K562 (cell line): ENCODE data around the gene NELL1. TPM values are rescaled to one million over a fixed set of nuclear protein-coding genes. Genes with fewer than 3 reads are reported as not detected.

Experiments
- ATAC-seq: fragments of 200-7000 bp; cut with Tn5 transposase; 3 replicates; pipeline ENCODE4 v1.9.1; 2020; ENCODE audit warnings: moderate library complexity
- BruUV-seq: library from RNA; stranded (reverse); fragments of 400-500 nt; replicated peaks from 2 replicates; lab custom pipeline; 2021; lab: Mats Ljungman, UMichigan
- CTCF ChIA-PET: fragments of 300-600 bp; formaldehyde crosslinking; extraction: SDS; loops from one replicate; lab custom pipeline; 2021; ENCODE audit warnings: low intra/inter-chr PET ratio; lab: Yijun Ruan, JAX
- POLR2A ChIA-PET: fragments of 300-600, 350-650 bp; sonication (Branson Sonifier 250); formaldehyde crosslinking; extraction: SDS; loops from one replicate; lab custom pipeline; 2021; ENCODE audit warnings: antibody characterized with exemption, inconsistent platforms; lab: Yijun Ruan, JAX
- DNase-seq, 4 experiments: peaks; one replicate each; pipeline versions ENCODE4 v3.0.0 to v3.0.0-alpha.2; 2011 to 2018; ENCODE audit warnings: low spot score in 3 of 4, mixed read lengths in 3 of 4; ENCODE audit errors: extremely low read depth in 1 of 4
- FAIRE-seq: peaks from 2 replicates; lab custom pipeline; 2011; peaks lifted over from hg19 to GRCh38; lab: Jason Lieb, UNC
- H2AFZ ChIP-seq: 2 replicates; pipeline ENCODE4 v1.6.0; 2011; ENCODE audit warnings: low read depth, low read length, control low read depth, inconsistent platforms
- H3K27ac ChIP-seq: fragments of 200-600 bp; 3 replicates; pipeline ENCODE4 v1.8.0; 2011; ENCODE audit warnings: low read depth, mild to moderate bottlenecking, control low read depth, inconsistent platforms, low read length, moderate library complexity, mixed read lengths; ENCODE audit errors: extremely low read depth
- H3K27me3 ChIP-seq, 2 experiments: fragments of 300-600 bp in 1 of 2; 2 replicates in 1 of 2; 3 replicates in 1 of 2; pipeline versions ENCODE4 v1.6.0 to v1.8.0; 2011; ENCODE audit warnings: inconsistent platforms in 2 of 2, low read length in 2 of 2, mild to moderate bottlenecking in 1 of 2, mixed read lengths in 1 of 2, moderate library complexity in 1 of 2; ENCODE audit not compliant: control insufficient read depth in 2 of 2, insufficient read depth in 2 of 2
- H3K36me3 ChIP-seq: fragments of 300-600 bp; 3 replicates; pipeline ENCODE4 v1.8.0; 2011; ENCODE audit warnings: mild to moderate bottlenecking, low read length, inconsistent platforms; ENCODE audit not compliant: control insufficient read depth, insufficient read depth
- H3K4me1 ChIP-seq, 2 experiments: fragments of 200-600 bp in 1 of 2; replicated peaks in 1 of 2; 2 replicates in 1 of 2; 3 replicates in 1 of 2; pipeline versions ENCODE4 v1.5.1 to v1.8.0; 2011; ENCODE audit warnings: inconsistent platforms in 2 of 2, low read length in 2 of 2, mild to moderate bottlenecking in 1 of 2, mixed read lengths in 1 of 2, moderate library complexity in 1 of 2; ENCODE audit not compliant: control insufficient read depth in 2 of 2, insufficient read depth in 2 of 2
- H3K4me2 ChIP-seq: 2 replicates; pipeline ENCODE4 v1.6.1; 2011; ENCODE audit warnings: low read length, control low read depth, inconsistent platforms, mixed read lengths; ENCODE audit not compliant: insufficient read depth
- H3K4me3 ChIP-seq: fragments of 200-600 bp; sonication (generic), shearing (Covaris generic); 2 replicates; pipeline ENCODE4 v1.5.1; 2016; ENCODE audit warnings: control low read depth, inconsistent platforms
- H3K79me2 ChIP-seq: fragments of 200-600 bp; 3 replicates; pipeline ENCODE4 v1.8.0; 2011; ENCODE audit warnings: low read length, inconsistent platforms; ENCODE audit not compliant: control insufficient read depth, insufficient read depth
- H3K9ac ChIP-seq, 2 experiments: 2 replicates each; pipeline versions ENCODE4 v1.6.0 to v1.6.1; 2011; ENCODE audit warnings: low read depth in 2 of 2, low read length in 2 of 2, control low read depth in 1 of 2, inconsistent platforms in 1 of 2, mild to moderate bottlenecking in 1 of 2, mixed read lengths in 1 of 2; ENCODE audit not compliant: insufficient read depth in 1 of 2
- H3K9me1 ChIP-seq: one replicate; pipeline ENCODE4 v1.6.0; 2011; ENCODE audit warnings: inconsistent platforms, mild to moderate bottlenecking, low read length, moderate library complexity; ENCODE audit not compliant: control insufficient read depth, insufficient read depth
- H3K9me3 ChIP-seq: replicated peaks from 2 replicates; pipeline ENCODE4 v1.5.1; 2011; ENCODE audit warnings: low read depth, low read length, inconsistent platforms; ENCODE audit not compliant: control insufficient read depth, insufficient read depth
- H4K20me1 ChIP-seq: replicated peaks from 2 replicates; pipeline ENCODE4 v1.6.1; 2011; ENCODE audit warnings: low read length, inconsistent platforms, mixed read lengths; ENCODE audit not compliant: control insufficient read depth, insufficient read depth
- BRCA1 ChIP-seq, 2 experiments: fragments of 450-650 bp in 1 of 2; sonication (generic) in 1 of 2; formaldehyde crosslinking in 1 of 2; IDR thresholded peaks; 2 replicates each; pipeline versions ENCODE4 v1.5.0 to v1.6.1; 2017 to 2020; ENCODE audit warnings: mild to moderate bottlenecking in 1 of 2, missing genetic modification reagents in 1 of 2
- CC2D1A ChIP-seq: fragments of 450-650 bp; IDR thresholded peaks from 2 replicates; pipeline ENCODE4 v1.6.1; 2017; ENCODE audit warnings: mild to moderate bottlenecking
- CEBPB ChIP-seq: fragments of 450-650 bp; IDR thresholded peaks from 2 replicates; pipeline ENCODE4 v1.6.1; 2016; ENCODE audit warnings: missing genetic modification characterization, missing compliant biosample characterization
- FOS ChIP-seq: IDR thresholded peaks from 3 replicates; pipeline ENCODE4 v1.6.1; 2011; ENCODE audit not compliant: insufficient read length; ENCODE audit errors: extremely low read depth
- HINFP ChIP-seq: fragments of 450-650 bp; conservative IDR thresholded peaks from 2 replicates; pipeline ENCODE4 v1.6.1; 2016; ENCODE audit warnings: missing genetic modification characterization, low read depth, mild to moderate bottlenecking, control low read depth, missing compliant biosample characterization
- MAZ ChIP-seq, 2 experiments: fragments of 450-650 bp in 1 of 2; sonication (generic) in 1 of 2; formaldehyde crosslinking; IDR thresholded peaks in 1 of 2; conservative IDR thresholded peaks in 1 of 2; 2 replicates each; pipeline versions ENCODE4 v1.4.0 to v1.5.0; 2020; ENCODE audit warnings: mild to moderate bottlenecking in 1 of 2, missing genetic modification reagents in 1 of 2
- MXI1 ChIP-seq: IDR thresholded peaks from 2 replicates; pipeline ENCODE4 v1.6.1; 2011; ENCODE audit warnings: low read depth, mild to moderate bottlenecking, improper control_type of control experiment, low read length
- NCOA1 ChIP-seq: fragments of 450-650 bp; IDR thresholded peaks from 2 replicates; pipeline ENCODE4 v1.6.1; 2016; ENCODE audit warnings: low read depth
- NCOA4 ChIP-seq: fragments of 450-650 bp; IDR thresholded peaks from 2 replicates; pipeline ENCODE4 v1.6.1; 2018; ENCODE audit warnings: mild to moderate bottlenecking; ENCODE audit not compliant: partially characterized antibody
- SMARCC2 ChIP-seq: fragments of 450-650 bp; IDR thresholded peaks from 2 replicates; pipeline ENCODE4 v1.6.1; 2017; ENCODE audit warnings: antibody characterized with exemption, moderate library complexity, mild to moderate bottlenecking, low read depth
- XRCC4 ChIP-seq: IDR thresholded peaks from one replicate; pipeline ENCODE4 v1.6.1; 2011; ENCODE audit not compliant: insufficient read depth, insufficient read length; ENCODE audit errors: extremely low read depth
- ZC3H8 ChIP-seq: fragments of 450-650 bp; IDR thresholded peaks from 2 replicates; pipeline ENCODE4 v1.6.1; 2017
- ZNF3 ChIP-seq: fragments of 250-450 bp; sonication (Bioruptor Pico); IDR thresholded peaks from 2 replicates; pipeline ENCODE4 v1.5.0; 2021; ENCODE audit warnings: mild to moderate bottlenecking, moderate library complexity
- ZNF407 ChIP-seq: fragments of 450-650 bp; IDR thresholded peaks from 2 replicates; pipeline ENCODE4 v1.6.1; 2016; ENCODE audit warnings: low read depth
- ZNF408 ChIP-seq: fragments of 250-450 bp; sonication (Bioruptor Pico); IDR thresholded peaks from 2 replicates; pipeline ENCODE4 v1.4.0; 2020; ENCODE audit warnings: low read depth, mild to moderate bottlenecking, moderate library complexity
- WGBS: fragments of 100-300 bp; shearing (Covaris generic); methylation state at CpG from one replicate; pipeline ENCODE4 v1.1.6; 2016; ENCODE audit warnings: low coverage, mixed read lengths; ENCODE audit not compliant: insufficient coverage; ENCODE audit errors: missing lambda C conversion rate; 5-methylcytosine and 5-hydroxymethylcytosine counted together
- in situ Hi-C: fragments of 300-500 bp; cut with MboI; formaldehyde crosslinking; loops from 4 replicates; pipeline ENCODE4 v1.15.0; 2018; ENCODE audit warnings: inconsistent platforms, mixed read lengths
- intact Hi-C: fragments of 100-400 bp; cut with micrococcal nuclease; formaldehyde crosslinking; loops from 2 replicates; pipeline ENCODE4 v1.14.2; 2022
- polyA plus RNA-seq, 8 experiments: library from polyadenylated mRNA; depleted of rRNA in 4 of 8; stranded (reverse) in 5 of 8; unstranded in 3 of 8; fragments of >200 nt; fragmentation: Nextera tagmentation in 2 of 8; fragmentation: Illumina TruSeq in 1 of 8; extraction: Ambion mirVana in 2 of 8; extraction: Trizol in 1 of 8; gene quantifications; 2 replicates each; pipeline versions ENCODE4 v1.2.1 to v1.2.3, GENCODE V29; 2011 to 2014; ENCODE audit warnings: inconsistent platforms in 1 of 8, missing spikeins in 1 of 8
- total RNA-seq, 7 experiments: library from RNA; depleted of rRNA in 6 of 7; stranded (reverse); fragments of >200 nt in 6 of 7; fragmentation: Illumina TruSeq in 2 of 7; extraction: Trizol in 2 of 7; gene quantifications; 2 replicates each; pipeline versions ENCODE4 v1.2.1 to v1.2.3, GENCODE V29; 2011 to 2021; ENCODE audit warnings: low replicate concordance in 1 of 7

The NELL1 gene
- total and polyA plus RNA-seq, 9 of the 15 experiments (the other 6 are each of a cell fraction or from before 2014, with no cell fraction given) = not detected

DNA sequence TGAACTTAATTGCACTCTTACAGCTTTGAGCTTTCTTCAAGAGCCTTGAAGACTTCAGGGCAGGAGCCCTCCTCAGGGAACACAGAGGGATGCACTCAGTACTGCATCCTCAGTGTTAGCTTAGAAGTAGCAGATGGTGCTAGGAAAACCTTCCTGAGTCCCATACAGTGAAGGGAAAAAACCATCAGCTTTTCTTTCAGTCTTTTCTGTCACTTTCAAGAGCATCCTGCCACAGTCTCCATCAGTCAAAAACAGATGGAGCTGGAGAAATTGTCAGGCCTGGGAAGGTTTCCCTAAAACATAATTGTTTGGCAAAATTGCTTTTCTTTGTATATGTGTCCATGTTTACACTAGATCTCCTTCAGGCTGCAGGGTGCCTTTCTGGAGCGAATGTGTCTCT lies 384.1 kb downstream of the NELL1 start:
- Histone ChIP-seq H3K36me3 (no peaks in the 10 kb centered on the region), H4K20me1 (no peaks in the 10 kb centered on the region), H3K9me3 (no peaks in the 10 kb centered on the region), H3K9ac (no peak overlapping the region), H3K4me1 (no peaks in the 10 kb centered on the region), H3K4me2 (no peak overlapping the region), H2AFZ (no peak overlapping the region), H3K27me3 (no peaks in the 10 kb centered on the region), H3K4me3 (no peak overlapping the region), H3K27ac (no peak overlapping the region), H3K79me2 (no peaks in the 10 kb centered on the region), H3K9me1 (no peaks in the 10 kb centered on the region)
- BruUV-seq = no TSS peak
- 0% methylated on average over 1 of the region's 1 CpG for WGBS
- CTCF ChIA-PET = no interaction called here
- FAIRE-seq (no peak), ATAC-seq (no peak), DNase-seq (no peak)
- intact Hi-C loops = no loop called here
- TF ChIP-seq ZC3H8 (no peak), BRCA1 (IDR thresholded peaks at IDR 0.05) (no peak), BRCA1 (CRISPR knock-in tag; IDR thresholded peaks at IDR 0.05) (no peak), ZNF408 (CRISPR knock-in tag) (no peak), FOS (no peak), NCOA4 (no peak), CEBPB (tag) (no peak), SMARCC2 (no peak), ZNF407 (no peak), HINFP (no peak), CC2D1A (no peak), MXI1 (no peak), NCOA1 (no peak), ZNF3 (no peak), XRCC4 (no peak), MAZ (CRISPR knock-in tag; conservative IDR thresholded peaks at IDR 0.05 in 1 of 2, IDR thresholded peaks at IDR 0.05 in 1 of 2) (no peak)
- in situ Hi-C loops = no loop called here
- POLR2A ChIA-PET = no interaction called here
